HepG2 (cell line): Measurements from ENCODE around the gene OTUD1. TPM values are rescaled to one million over a fixed set of nuclear protein-coding genes. Genes with fewer than 3 reads are reported as not detected.

Source experiments
- ATAC-seq: fragments of 200-7000 bp; cut with Tn5 transposase; 3 replicates; pipeline ENCODE4 v1.9.1; 2020; ENCODE audit warnings: mild to moderate bottlenecking, moderate library complexity
- BruUV-seq: library from RNA; stranded (reverse); fragments of 400-500 nt; replicated peaks from 2 replicates; lab custom pipeline; 2021; lab: Mats Ljungman, UMichigan
- CTCF ChIA-PET: fragments of 300-600 bp; formaldehyde crosslinking; extraction: SDS; loops from one replicate; lab custom pipeline; 2021; ENCODE audit warnings: low total read pairs, inconsistent platforms, low intra/inter-chr PET ratio; lab: Yijun Ruan, JAX
- POLR2A ChIA-PET: fragments of 350-600 bp; sonication (Branson Sonifier 250); formaldehyde crosslinking; loops from one replicate; lab custom pipeline; 2020; ENCODE audit warnings: antibody characterized with exemption, inconsistent platforms; lab: Yijun Ruan, JAX
- DNase-seq: peaks from one replicate; pipeline ENCODE4 v3.0.0-alpha.2; 2015; ENCODE audit warnings: low spot score
- FAIRE-seq: peaks from 3 replicates; lab custom pipeline; 2011; peaks lifted over from hg19 to GRCh38; lab: Jason Lieb, UNC
- H2AFZ ChIP-seq: one replicate; pipeline ENCODE4 v1.6.1; 2011; ENCODE audit warnings: low read length, inconsistent platforms
- H3K27ac ChIP-seq: fragments of 300-600 bp; 3 replicates; pipeline ENCODE4 v1.8.0; 2011; ENCODE audit warnings: mixed run types, mild to moderate bottlenecking, mixed read lengths, low read length, inconsistent platforms; ENCODE audit not compliant: insufficient read depth; ENCODE audit errors: extremely low read length
- H3K27me3 ChIP-seq, 2 experiments: fragments of 200-600 bp in 1 of 2; 2 replicates in 1 of 2; 3 replicates in 1 of 2; pipeline versions ENCODE4 v1.6.0 to v1.8.0; 2011; ENCODE audit warnings: low read length in 2 of 2, mild to moderate bottlenecking in 2 of 2, moderate library complexity in 2 of 2, inconsistent platforms in 1 of 2; ENCODE audit not compliant: insufficient read depth in 2 of 2, control insufficient read depth in 1 of 2
- H3K36me3 ChIP-seq, 2 experiments: fragments of 200-600 bp in 1 of 2; replicated peaks in 1 of 2; 2 replicates in 1 of 2; 3 replicates in 1 of 2; pipeline versions ENCODE4 v1.5.1 to v1.8.0; 2011; ENCODE audit warnings: low read length in 2 of 2, inconsistent platforms in 1 of 2; ENCODE audit not compliant: insufficient read depth in 2 of 2, control insufficient read depth in 1 of 2
- H3K4me1 ChIP-seq: 2 replicates; pipeline ENCODE4 v1.5.1; 2012; ENCODE audit warnings: low read length, inconsistent platforms; ENCODE audit not compliant: insufficient read depth
- H3K4me2 ChIP-seq: 2 replicates; pipeline ENCODE4 v1.6.0; 2011; ENCODE audit warnings: low read depth, low read length, inconsistent platforms
- H3K4me3 ChIP-seq, 3 experiments: fragments of 200-600 bp in 1 of 3; sonication (generic), shearing (Covaris generic) in 1 of 3; replicated peaks in 1 of 3; 2 replicates each; pipeline ENCODE4 v1.5.1; 2011 to 2016; ENCODE audit warnings: low read length in 3 of 3, inconsistent platforms in 2 of 3, low read depth in 2 of 3, mild to moderate bottlenecking in 2 of 3, control low read depth in 1 of 3, mixed read lengths in 1 of 3; ENCODE audit not compliant: insufficient read depth in 1 of 3
- H3K79me2 ChIP-seq: one replicate; pipeline ENCODE4 v1.6.1; 2011; ENCODE audit warnings: low read length, inconsistent platforms; ENCODE audit not compliant: insufficient read depth
- H3K9ac ChIP-seq: 2 replicates; pipeline ENCODE4 v1.6.0; 2011; ENCODE audit warnings: mild to moderate bottlenecking, low read depth, low read length, inconsistent platforms; ENCODE audit not compliant: insufficient read depth
- H3K9me3 ChIP-seq: 2 replicates; pipeline ENCODE4 v1.5.1; 2012; ENCODE audit warnings: mild to moderate bottlenecking, low read length
- H4K20me1 ChIP-seq: 2 replicates; pipeline ENCODE4 v1.6.0; 2011; ENCODE audit warnings: inconsistent platforms, mild to moderate bottlenecking, low read length, moderate library complexity; ENCODE audit not compliant: insufficient read depth
- MZF1 ChIP-seq: sonication (generic); formaldehyde crosslinking; IDR thresholded peaks from 2 replicates; pipeline ENCODE4 v1.8.1; 2023; ENCODE audit warnings: mild to moderate bottlenecking, missing genetic modification reagents, borderline replicate concordance
- REPIN1 ChIP-seq: sonication (generic); formaldehyde crosslinking; IDR thresholded peaks from 2 replicates; pipeline ENCODE4 v1.8.0; 2022; ENCODE audit warnings: missing genetic modification reagents, low read depth, mild to moderate bottlenecking, borderline replicate concordance
- TMF1 ChIP-seq: sonication (generic); formaldehyde crosslinking; IDR thresholded peaks from 2 replicates; pipeline ENCODE4 v1.8.1; 2022; ENCODE audit warnings: low read depth, missing genetic modification reagents
- ZBTB42 ChIP-seq: sonication (generic); formaldehyde crosslinking; IDR thresholded peaks from 2 replicates; pipeline ENCODE4 v1.5.0; 2020; ENCODE audit warnings: mild to moderate bottlenecking, missing genetic modification reagents
- WGBS: methylation state at CpG from one replicate; pipeline ENCODE4 v1.1.6; 2017; ENCODE audit warnings: low lambda C conversion rate; 5-methylcytosine and 5-hydroxymethylcytosine counted together
- in situ Hi-C: cut with HindIII; loops from 2 replicates; pipeline ENCODE4 v1.10.0; 2017; ENCODE audit warnings: low pct_unique_long_range_greater_than_20kb; ENCODE audit not compliant: extremely low pct_ligation_motif_present
- intact Hi-C: fragments of 100-400 bp; cut with micrococcal nuclease; formaldehyde crosslinking; loops from one replicate; pipeline ENCODE4 v1.10.0; 2022; ENCODE audit not compliant: unreplicated experiment
- polyA plus RNA-seq, 8 experiments: library from polyadenylated mRNA; depleted of rRNA in 3 of 8; stranded (reverse) in 7 of 8; unstranded in 1 of 8; fragments of >200 nt; fragmentation: Illumina TruSeq in 4 of 8; extraction: Trizol in 4 of 8; gene quantifications; 2 replicates each; pipeline versions ENCODE4 v1.2.1 to v1.2.3, GENCODE V29; 2011 to 2016; ENCODE audit warnings: low read depth in 4 of 8, missing spikeins in 1 of 8, mixed read lengths in 1 of 8; ENCODE audit not compliant: insufficient read depth in 1 of 8
- total RNA-seq, 5 experiments: library from RNA; depleted of rRNA; stranded (reverse); fragments of >200 nt; fragmentation: Illumina TruSeq; extraction: Trizol; gene quantifications; 2 replicates each; pipeline ENCODE4 v1.2.3, GENCODE V29; 2016; ENCODE audit warnings: low read depth in 1 of 5
- TF ChIP-seq, protein P1 (sequence below): sonication (generic); formaldehyde crosslinking; IDR thresholded peaks from 2 replicates; pipeline ENCODE4 v1.5.1; 2020; ENCODE audit warnings: missing genetic modification reagents, mild to moderate bottlenecking, borderline replicate concordance
- TF ChIP-seq, protein P2 (sequence below): sonication (generic); formaldehyde crosslinking; conservative IDR thresholded peaks from 2 replicates; pipeline ENCODE4 v1.4.0; 2020; ENCODE audit warnings: missing genetic modification reagents
- TF ChIP-seq, protein P3 (sequence below): sonication (generic); formaldehyde crosslinking; IDR thresholded peaks from 2 replicates; pipeline ENCODE4 v1.4.0; 2020; ENCODE audit warnings: mild to moderate bottlenecking, low read depth, missing genetic modification reagents
- TF ChIP-seq, protein P4 (sequence below): IDR thresholded peaks from 2 replicates; pipeline ENCODE4 v1.6.1; 2016; ENCODE audit warnings: missing compliant biosample characterization, missing genetic modification reagents, borderline replicate concordance

OTUD1 gene
- total and polyA plus RNA-seq, 2 of the 13 experiments (the other 11 are each of a cell fraction or from before 2014, with no cell fraction given) = 1.2 to 1.4 TPM

DNA sequence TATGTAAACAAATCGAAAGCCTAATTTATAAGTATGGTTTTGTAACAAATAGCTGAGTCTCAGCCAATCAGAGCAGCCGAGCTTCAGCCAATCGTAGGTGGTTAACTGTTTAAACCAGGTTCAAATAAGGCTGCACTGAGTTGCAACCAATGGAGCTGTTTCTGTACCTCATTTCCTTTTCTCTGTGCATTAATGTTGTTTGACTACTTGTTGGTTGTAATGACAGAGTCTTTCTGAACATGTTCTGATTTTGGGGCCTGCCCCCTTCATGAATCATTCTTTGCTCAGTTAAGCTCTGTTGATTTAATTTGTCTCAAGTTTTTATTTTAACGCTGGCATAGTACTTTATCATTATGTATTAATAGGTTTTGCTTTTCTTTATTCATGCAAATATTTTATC lies 14.6 kb downstream of the OTUD1 start:
- Histone ChIP-seq H3K27ac (no peak overlapping the region), H3K36me3 (no peaks in the 10 kb centered on the region), H3K27me3 (no peaks in the 10 kb centered on the region)
- intact Hi-C loops = no loop called here
- no peak for DNase-seq
- POLR2A ChIA-PET = no interaction called here
- TF ChIP-seq REPIN1 (no peak), ZBTB42 (no peak), TMF1 (CRISPR knock-in tag) (no peak), MZF1 (CRISPR knock-in tag) (no peak)
- TF ChIP-seq, protein P1, sequence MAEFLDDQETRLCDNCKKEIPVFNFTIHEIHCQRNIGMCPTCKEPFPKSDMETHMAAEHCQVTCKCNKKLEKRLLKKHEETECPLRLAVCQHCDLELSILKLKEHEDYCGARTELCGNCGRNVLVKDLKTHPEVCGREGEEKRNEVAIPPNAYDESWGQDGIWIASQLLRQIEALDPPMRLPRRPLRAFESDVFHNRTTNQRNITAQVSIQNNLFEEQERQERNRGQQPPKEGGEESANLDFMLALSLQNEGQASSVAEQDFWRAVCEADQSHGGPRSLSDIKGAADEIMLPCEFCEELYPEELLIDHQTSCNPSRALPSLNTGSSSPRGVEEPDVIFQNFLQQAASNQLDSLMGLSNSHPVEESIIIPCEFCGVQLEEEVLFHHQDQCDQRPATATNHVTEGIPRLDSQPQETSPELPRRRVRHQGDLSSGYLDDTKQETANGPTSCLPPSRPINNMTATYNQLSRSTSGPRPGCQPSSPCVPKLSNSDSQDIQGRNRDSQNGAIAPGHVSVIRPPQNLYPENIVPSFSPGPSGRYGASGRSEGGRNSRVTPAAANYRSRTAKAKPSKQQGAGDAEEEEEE = no peak
- TF ChIP-seq, all 625 proteins: peak for 0
- FAIRE-seq (no peak), ATAC-seq (no peak)
- in situ Hi-C loops = no loop called here
- H3K79me2 ChIP-seq = no peaks in the 10 kb centered on the region
- BruUV-seq = no TSS peak
- no peak overlapping the region for H2AFZ ChIP-seq
- H3K9ac ChIP-seq = no peak overlapping the region
- CTCF ChIA-PET = no interaction called here
- H3K9me3 ChIP-seq = no peaks in the 10 kb centered on the region
- no peak overlapping the region for H3K4me3 ChIP-seq
- no peaks in the 10 kb centered on the region for H4K20me1 ChIP-seq
- H3K4me2 ChIP-seq = no peak overlapping the region
- H3K4me1 ChIP-seq = peaks cover 5% of the 10 kb centered on the region; the same call in 1 of the 2 replicates
- WGBS = 25% methylated on average over 4 of the region's 4 CpGs

DNA sequence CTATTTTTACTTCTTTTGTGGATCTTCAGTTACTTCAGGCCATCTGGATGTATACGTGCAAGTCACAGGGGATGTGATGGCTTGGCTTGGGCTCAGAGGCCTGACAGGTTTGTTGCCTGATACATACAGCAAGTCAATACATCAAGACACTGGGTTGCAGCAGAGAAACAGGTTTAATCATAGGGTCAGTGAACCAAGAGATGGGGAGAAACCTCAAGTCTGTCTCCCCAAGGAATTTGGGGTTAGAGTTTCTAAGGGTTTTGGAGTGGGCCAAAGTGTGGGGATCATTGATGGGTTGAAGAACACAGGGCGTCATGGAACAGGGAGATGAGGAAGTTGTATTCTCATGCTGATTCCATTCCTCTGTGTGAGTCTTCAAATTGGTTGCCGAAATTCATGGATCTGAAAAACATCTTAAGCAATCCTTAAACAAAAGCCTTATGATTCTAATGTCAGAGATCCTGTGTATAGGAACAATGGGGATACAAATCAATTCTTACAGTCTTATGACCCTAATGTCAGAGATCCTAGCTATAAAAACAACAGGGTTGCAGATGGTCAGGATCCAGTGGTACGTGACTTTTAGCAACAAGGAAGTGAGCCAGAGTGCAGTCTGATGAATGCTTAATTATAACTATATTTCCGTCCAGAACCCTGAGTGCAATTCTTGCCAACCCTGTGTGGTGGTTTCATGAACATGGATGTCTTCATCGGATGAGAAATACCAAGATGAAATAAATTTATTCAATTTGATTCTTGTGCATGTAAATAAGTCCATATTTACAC lies 18.9 kb downstream of the OTUD1 start:
- Histone ChIP-seq H2AFZ (no peak overlapping the region), H4K20me1 (no peaks in the 10 kb centered on the region), H3K27ac (no peak overlapping the region), H3K27me3 (no peaks in the 10 kb centered on the region), H3K36me3 (no peaks in the 10 kb centered on the region), H3K4me1 (peaks cover 20% of the 10 kb centered on the region), H3K9ac (no peak overlapping the region), H3K4me2 (no peak overlapping the region), H3K4me3 (no peak overlapping the region), H3K79me2 (no peaks in the 10 kb centered on the region), H3K9me3 (no peaks in the 10 kb centered on the region)
- CTCF ChIA-PET = no interaction called here
- 27% methylated on average over 6 of the region's 6 CpGs for WGBS
- intact Hi-C loops = no loop called here
- POLR2A ChIA-PET = no interaction called here
- BruUV-seq = no TSS peak
- FAIRE-seq = no peak
- ATAC-seq = no peak
- in situ Hi-C loops = no loop called here
- DNase-seq = no peak
- TF ChIP-seq, protein P2, sequence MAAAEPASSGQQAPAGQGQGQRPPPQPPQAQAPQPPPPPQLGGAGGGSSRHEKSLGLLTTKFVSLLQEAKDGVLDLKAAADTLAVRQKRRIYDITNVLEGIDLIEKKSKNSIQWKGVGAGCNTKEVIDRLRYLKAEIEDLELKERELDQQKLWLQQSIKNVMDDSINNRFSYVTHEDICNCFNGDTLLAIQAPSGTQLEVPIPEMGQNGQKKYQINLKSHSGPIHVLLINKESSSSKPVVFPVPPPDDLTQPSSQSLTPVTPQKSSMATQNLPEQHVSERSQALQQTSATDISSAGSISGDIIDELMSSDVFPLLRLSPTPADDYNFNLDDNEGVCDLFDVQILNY = no peak
- TF ChIP-seq, protein P3, sequence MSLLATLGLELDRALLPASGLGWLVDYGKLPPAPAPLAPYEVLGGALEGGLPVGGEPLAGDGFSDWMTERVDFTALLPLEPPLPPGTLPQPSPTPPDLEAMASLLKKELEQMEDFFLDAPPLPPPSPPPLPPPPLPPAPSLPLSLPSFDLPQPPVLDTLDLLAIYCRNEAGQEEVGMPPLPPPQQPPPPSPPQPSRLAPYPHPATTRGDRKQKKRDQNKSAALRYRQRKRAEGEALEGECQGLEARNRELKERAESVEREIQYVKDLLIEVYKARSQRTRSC (CRISPR knock-in tag) = no peak
- TF ChIP-seq, protein P4, sequence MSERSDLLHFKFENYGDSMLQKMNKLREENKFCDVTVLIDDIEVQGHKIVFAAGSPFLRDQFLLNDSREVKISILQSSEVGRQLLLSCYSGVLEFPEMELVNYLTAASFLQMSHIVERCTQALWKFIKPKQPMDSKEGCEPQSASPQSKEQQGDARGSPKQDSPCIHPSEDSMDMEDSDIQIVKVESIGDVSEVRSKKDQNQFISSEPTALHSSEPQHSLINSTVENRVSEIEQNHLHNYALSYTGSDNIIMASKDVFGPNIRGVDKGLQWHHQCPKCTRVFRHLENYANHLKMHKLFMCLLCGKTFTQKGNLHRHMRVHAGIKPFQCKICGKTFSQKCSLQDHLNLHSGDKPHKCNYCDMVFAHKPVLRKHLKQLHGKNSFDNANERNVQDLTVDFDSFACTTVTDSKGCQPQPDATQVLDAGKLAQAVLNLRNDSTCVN (CRISPR knock-in tag) = no peak
